D341Med (cell line): ENCODE measurements around the gene SHMT1.
"Not testable (repeated sequence)": the region's sequence is repeated elsewhere in the genome, so short reads cannot be mapped to it uniquely, and the experiment has no call there.

Experiments
- DNase-seq: peaks from one replicate; pipeline ENCODE4 v3.0.0; 2012; ENCODE audit warnings: low spot score

The SHMT1 gene

GRCh38 chr17:18378205-18378505, 14.8 kb upstream of the SHMT1 start:
- no peak for DNase-seq

- peak; percentile 68 for DNase-seq
Measured at GRCh38 chr17:18377437-18378204, 14.3 kb upstream of the SHMT1 start, which contains the start of gene EVPLL. TSS of gene EVPLL (plus strand) at chr17:18377778. CDS start at chr17:18380938, 3,160 bp downstream.

GRCh38 chr17:18374216-18374615, 10.9 kb upstream of the SHMT1 start:
- DNase-seq: no peak

- not testable (repeated sequence) for DNase-seq
Measured at GRCh38 chr17:18373181-18373580, 9.8 kb upstream of the SHMT1 start.

GRCh38 chr17:18371455-18371854, 8.1 kb upstream of the SHMT1 start:
- no peak for DNase-seq

- no peak for DNase-seq
Measured at GRCh38 chr17:18370761-18371160, 7.4 kb upstream of the SHMT1 start.

GRCh38 chr17:18368946-18369345, 5.6 kb upstream of the SHMT1 start:
- DNase-seq: no peak

- DNase-seq: no peak
Measured at GRCh38 chr17:18364166-18364565, 816 bp upstream of the SHMT1 start.

GRCh38 chr17:18362698-18363100, 651 bp downstream of the SHMT1 start:
- DNase-seq: peak; percentile 44

- no peak for DNase-seq
Measured at GRCh38 chr17:18361837-18362697, 1.3 kb downstream of the SHMT1 start.

- no peak for DNase-seq
Measured at GRCh38 chr17:18360518-18360917, 2.8 kb downstream of the SHMT1 start.

- no peak for DNase-seq
Measured at GRCh38 chr17:18356624-18357023, 6.7 kb downstream of the SHMT1 start.

GRCh38 chr17:18353541-18353940, 9.8 kb downstream of the SHMT1 start:
- DNase-seq: no peak

- DNase-seq: no peak
Measured at GRCh38 chr17:18344021-18344420, 19.3 kb downstream of the SHMT1 start.

- no peak for DNase-seq
Measured at GRCh38 chr17:18339933-18340332, 23.4 kb downstream of the SHMT1 start.

GRCh38 chr17:18338158-18338557, 25.2 kb downstream of the SHMT1 start:
- not testable (repeated sequence) for DNase-seq

- no peak for DNase-seq
Measured at GRCh38 chr17:18332909-18333489, 30.4 kb downstream of the SHMT1 start.

- no peak for DNase-seq
Measured at GRCh38 chr17:18331879-18332278, 31.5 kb downstream of the SHMT1 start.

GRCh38 chr17:18328643-18329204, 34.6 kb downstream of the SHMT1 start:
- no peak for DNase-seq

GRCh38 chr17:18327556-18327955, 35.8 kb downstream of the SHMT1 start:
- DNase-seq: no peak

GRCh38 chr17:18327093-18327492, 36.3 kb downstream of the SHMT1 start:
- no peak for DNase-seq

- no peak for DNase-seq
Measured at GRCh38 chr17:18326572-18326971, 36.8 kb downstream of the SHMT1 start.

GRCh38 chr17:18326039-18326438, 37.3 kb downstream of the SHMT1 start:
- DNase-seq: no peak
